Stimulated activated CD8-positive, alpha-beta memory T cell treated with anti-CD3 and anti-CD28 coated beads, Interleukin-15, amount 100 ng/mL, for 24 hours (primary cell): ENCODE results near the gene CHAC2.
"Not testable (repeated sequence)": the region's sequence is repeated elsewhere in the genome, so short reads cannot be mapped to it uniquely, and the experiment has no call there.

Experiments
- DNase-seq: peaks from one replicate; pipeline ENCODE4 v3.0.0-alpha.2; 2020; ENCODE audit warnings: low read depth

Gene CHAC2

GRCh38 chr2:53778536-53779162 is 11.0 kb downstream of the CHAC2 start:
- DNase-seq = no peak

- no peak for DNase-seq
Measured at GRCh38 chr2:53780056-53780455, 12.5 kb downstream of the CHAC2 start.

GRCh38 chr2:53782676-53783075 is 15.1 kb downstream of the CHAC2 start:
- no peak for DNase-seq

- no peak for DNase-seq
Measured at GRCh38 chr2:53784436-53784835, 16.8 kb downstream of the CHAC2 start.

- DNase-seq = no peak
Measured at GRCh38 chr2:53785366-53785765, 17.8 kb downstream of the CHAC2 start.

GRCh38 chr2:53786352-53786704 is 18.7 kb downstream of the CHAC2 start:
- peak; percentile 7 for DNase-seq

- DNase-seq = peak; percentile 76
Measured at GRCh38 chr2:53786705-53787613, 19.4 kb downstream of the CHAC2 start, which contains the start of the genes ASB3 and ERLEC1. Gene ASB3 (minus strand): TSS chr2:53786953. CDS start chr2:53765572, 21,381 bp downstream. Gene ERLEC1 (plus strand): TSS chr2:53787044. CDS start chr2:53787211, 167 bp downstream.

- no peak for DNase-seq
Measured at GRCh38 chr2:53787614-53788289, 20.1 kb downstream of the CHAC2 start.

GRCh38 chr2:53793261-53793660 is 25.7 kb downstream of the CHAC2 start:
- DNase-seq = no peak

GRCh38 chr2:53793821-53794220 is 26.2 kb downstream of the CHAC2 start:
- no peak for DNase-seq

GRCh38 chr2:53801547-53801946 is 33.9 kb downstream of the CHAC2 start:
- no peak for DNase-seq

- no peak for DNase-seq
Measured at GRCh38 chr2:53802617-53803151, 35.1 kb downstream of the CHAC2 start.

GRCh38 chr2:53811601-53812000 is 44.0 kb downstream of the CHAC2 start:
- DNase-seq = no peak

- no peak for DNase-seq
Measured at GRCh38 chr2:53813151-53813550, 45.5 kb downstream of the CHAC2 start.

GRCh38 chr2:53818854-53819435 is 51.3 kb downstream of the CHAC2 start:
- no peak for DNase-seq

- no peak for DNase-seq
Measured at GRCh38 chr2:53819634-53820033, 52.0 kb downstream of the CHAC2 start.

GRCh38 chr2:53820048-53820447 is 52.4 kb downstream of the CHAC2 start:
- DNase-seq = no peak

GRCh38 chr2:53820711-53821110 is 53.1 kb downstream of the CHAC2 start:
- no peak for DNase-seq

GRCh38 chr2:53821810-53822209 is 54.2 kb downstream of the CHAC2 start:
- DNase-seq = no peak

- DNase-seq = not testable (repeated sequence)
Measured at GRCh38 chr2:53823639-53824038, 56.0 kb downstream of the CHAC2 start.
